HG03521 (cell line): ENCODE results near the gene SLC25A39.

Source experiments
- ATAC-seq: cut with Tn5 transposase; IDR thresholded peaks from one replicate; pipeline ENCODE4 v1.9.1; 2021; ENCODE audit warnings: mild to moderate bottlenecking, moderate library complexity; ENCODE audit not compliant: unreplicated experiment

Gene SLC25A39

GRCh38 chr17:44314869-44315661, 9.6 kb downstream of the SLC25A39 start:
- no peak for ATAC-seq

- no peak for ATAC-seq
These were observed 10.1 kb downstream of the SLC25A39 start for GRCh38 chr17:44314524-44314868.

- no peak for ATAC-seq
These were observed 10.6 kb downstream of the SLC25A39 start for GRCh38 chr17:44314031-44314430.

- ATAC-seq, result no peak
These were observed 12.1 kb downstream of the SLC25A39 start for GRCh38 chr17:44312396-44313104.

GRCh38 chr17:44311562-44312181, 13.0 kb downstream of the SLC25A39 start:
- ATAC-seq, result no peak

- no peak for ATAC-seq
These were observed 13.8 kb downstream of the SLC25A39 start for GRCh38 chr17:44310609-44311376.

- ATAC-seq, result no peak
These were observed 14.4 kb downstream of the SLC25A39 start for GRCh38 chr17:44310188-44310587.

- no peak for ATAC-seq
These were observed 15.2 kb downstream of the SLC25A39 start for GRCh38 chr17:44309472-44309871.

- ATAC-seq, result no peak
These were observed 15.8 kb downstream of the SLC25A39 start for GRCh38 chr17:44308865-44309264.

DNA sequence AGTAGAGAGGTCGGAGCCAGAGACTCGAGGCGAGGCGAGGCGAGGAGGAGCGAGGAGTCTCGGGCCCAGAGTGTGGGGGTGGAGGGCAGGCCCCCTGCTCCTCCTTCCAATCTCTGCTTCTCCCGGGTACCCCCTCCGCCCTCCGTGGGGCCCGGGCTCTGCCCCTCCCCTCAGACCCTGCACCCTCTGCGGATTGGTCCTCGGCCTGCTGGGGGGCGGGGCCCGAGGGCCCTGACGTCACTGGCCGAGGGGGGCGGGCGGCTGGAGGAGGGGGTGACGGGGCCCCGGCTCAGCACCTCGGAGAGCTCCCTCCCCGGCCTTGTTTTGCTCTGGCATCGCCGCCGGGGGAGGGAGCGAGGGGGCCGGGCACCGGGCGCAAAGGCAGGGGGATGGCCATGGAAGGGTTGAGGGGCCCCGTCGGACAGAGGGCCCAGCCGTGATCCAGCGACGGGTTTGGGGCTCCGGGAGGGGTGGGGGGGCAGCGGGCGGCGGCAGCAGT, 16.3 kb downstream of the SLC25A39 start, which contains the start of gene RUNDC3A:
RUNDC3A (plus strand) TSS at position 282 of the 499 bp plus-strand sequence. CDS start 232 bp downstream, outside the sequence.
- ATAC-seq, result no peak

DNA sequence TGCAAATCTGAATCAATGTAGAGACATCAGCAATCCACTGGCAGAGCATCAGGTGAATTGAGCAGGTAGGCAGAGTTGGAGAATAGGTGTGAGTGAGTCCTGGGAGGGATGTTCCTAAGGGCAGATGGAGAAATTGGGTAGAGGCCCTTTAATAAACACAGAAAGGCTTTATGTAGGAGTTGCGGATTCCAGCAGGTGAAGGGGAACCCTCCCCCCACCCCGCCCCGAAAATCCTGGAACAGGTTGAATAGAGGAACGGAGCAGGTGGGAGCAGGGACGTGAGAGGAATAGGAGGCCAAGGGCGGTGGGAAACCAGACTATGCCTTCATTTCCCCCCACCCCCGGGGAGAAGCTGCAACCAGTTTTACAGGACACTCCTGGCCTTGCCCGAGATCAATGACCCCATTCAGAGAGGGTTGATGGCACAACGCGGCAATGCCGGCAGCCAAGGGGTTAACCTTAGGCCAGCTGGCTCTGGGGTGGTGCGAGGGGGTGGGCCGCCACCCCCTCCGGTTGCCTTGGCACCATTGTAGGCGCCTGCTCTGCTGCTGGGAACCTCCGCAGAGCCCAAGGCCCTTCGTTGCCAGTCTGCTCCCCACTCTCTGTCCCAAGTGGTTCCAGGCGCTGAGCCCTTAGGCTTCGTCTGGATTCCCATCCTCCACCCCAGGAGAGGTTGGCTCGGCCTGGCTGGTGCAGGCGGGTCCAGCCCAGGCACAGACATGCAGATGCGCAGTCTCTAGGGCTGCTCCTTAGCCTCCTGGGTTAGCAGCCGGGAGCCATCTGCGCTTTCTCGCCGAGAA, 17.0 kb downstream of the SLC25A39 start:
- ATAC-seq, result no peak

- no peak for ATAC-seq
These were observed 20.0 kb downstream of the SLC25A39 start for GRCh38 chr17:44304651-44305050.

DNA sequence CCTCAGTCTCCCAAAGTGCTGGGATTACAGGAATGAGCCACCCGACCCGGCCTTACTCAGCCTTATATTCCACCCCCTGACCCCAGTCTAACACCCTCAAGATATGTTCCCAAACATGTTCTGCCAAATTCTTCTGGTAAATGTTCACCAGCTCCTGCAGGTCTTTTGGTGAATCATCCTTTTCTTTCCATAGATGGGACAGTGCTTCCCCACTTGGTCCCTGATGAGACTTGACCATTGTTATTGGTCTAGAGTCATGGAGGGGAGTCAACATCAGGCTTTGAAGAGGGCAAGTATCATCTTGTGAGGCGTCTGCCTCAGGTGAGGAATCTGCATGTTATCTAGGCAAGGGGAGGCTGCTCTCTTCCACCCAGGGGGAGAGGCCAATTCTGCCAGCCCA, 26.6 kb downstream of the SLC25A39 start:
- ATAC-seq, result no peak

DNA sequence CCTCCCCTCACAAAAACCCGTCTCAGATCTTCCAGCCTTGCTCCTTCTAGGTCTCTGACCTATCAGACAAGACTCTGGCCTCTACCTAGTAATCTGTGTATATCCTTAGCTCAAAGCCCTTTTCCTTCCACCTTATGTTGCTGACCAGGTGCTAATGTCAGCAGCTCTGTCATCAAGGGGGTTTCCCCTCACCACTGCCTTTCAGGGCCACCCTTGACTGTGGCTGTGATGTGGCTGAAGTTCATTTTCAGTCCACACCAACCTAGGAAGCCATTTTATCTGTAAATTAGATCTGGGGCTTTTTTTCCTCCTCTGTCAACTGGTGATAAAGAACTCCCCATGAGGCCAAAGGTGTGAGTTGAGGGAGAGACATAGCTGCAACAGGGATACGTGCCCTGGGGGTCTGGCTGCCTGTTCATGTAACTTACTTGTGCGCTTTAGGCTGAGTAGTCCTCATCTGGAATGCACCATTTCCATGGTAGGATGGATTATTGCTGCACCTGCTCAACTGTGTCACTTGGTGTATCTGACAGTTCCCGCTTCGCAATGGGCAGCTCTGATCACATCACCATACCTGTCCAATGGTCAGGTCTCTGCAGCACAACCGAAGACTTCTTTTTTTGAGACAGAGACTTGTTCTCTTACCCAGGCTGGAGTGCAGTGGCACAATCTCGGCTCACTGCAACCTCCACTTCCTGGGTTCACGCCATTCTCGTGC, 31.0 kb downstream of the SLC25A39 start:
- no peak for ATAC-seq

- ATAC-seq, result no peak
These were observed 37.0 kb downstream of the SLC25A39 start for GRCh38 chr17:44287651-44288050.

DNA sequence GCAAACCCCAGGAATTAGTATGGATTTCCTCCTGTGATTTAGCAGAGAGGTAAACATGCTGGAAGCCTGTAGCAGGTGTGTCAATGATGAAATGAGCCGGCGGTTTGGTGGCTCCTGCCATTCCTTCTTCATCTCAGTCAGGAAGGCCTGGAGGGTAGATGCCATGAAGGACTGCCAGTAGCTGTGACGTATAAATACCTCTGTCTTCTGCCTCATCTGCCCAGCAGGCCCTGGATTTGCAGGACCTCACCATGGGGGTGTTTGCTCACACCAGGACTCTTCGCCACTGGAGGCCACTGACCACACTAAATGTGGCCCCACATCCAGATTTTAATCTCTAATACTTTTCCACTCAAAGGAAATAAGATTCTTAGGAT, 40.6 kb downstream of the SLC25A39 start:
- no peak for ATAC-seq

DNA sequence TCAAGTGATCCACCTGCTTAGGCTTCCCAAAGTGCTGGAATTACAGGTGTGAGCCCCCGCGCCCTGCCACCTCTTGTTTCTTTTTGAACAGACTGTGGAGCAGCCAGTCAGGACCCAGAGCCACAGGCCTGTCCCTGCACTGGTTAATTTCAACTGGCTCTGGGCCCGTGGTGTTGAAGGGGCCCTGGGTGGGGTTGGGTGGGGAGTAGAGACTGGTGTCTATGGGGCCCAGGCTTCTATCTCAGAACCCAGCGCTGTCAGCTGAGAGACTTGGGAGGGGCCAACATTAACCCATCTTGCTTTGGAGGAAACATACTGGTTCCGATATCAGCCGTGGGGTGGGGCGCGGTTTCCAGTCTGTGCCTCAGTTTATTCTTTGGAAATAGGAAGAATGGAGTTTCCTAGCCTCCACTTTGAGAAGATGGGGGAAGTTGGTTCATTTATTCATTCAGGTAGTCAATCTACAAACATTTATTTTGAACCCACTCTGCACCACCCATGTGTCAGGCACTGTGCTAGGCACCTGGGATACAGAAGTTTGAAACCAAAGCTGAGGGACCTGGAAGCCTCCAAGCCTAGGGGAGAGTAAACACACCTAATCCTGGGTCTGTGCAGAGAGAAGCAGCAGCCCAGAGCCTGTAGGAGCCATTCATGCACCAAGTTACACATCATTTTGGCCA, 41.1 kb downstream of the SLC25A39 start:
- ATAC-seq, result no peak

GRCh38 chr17:44282264-44282663, 42.4 kb downstream of the SLC25A39 start:
- ATAC-seq, result no peak

DNA sequence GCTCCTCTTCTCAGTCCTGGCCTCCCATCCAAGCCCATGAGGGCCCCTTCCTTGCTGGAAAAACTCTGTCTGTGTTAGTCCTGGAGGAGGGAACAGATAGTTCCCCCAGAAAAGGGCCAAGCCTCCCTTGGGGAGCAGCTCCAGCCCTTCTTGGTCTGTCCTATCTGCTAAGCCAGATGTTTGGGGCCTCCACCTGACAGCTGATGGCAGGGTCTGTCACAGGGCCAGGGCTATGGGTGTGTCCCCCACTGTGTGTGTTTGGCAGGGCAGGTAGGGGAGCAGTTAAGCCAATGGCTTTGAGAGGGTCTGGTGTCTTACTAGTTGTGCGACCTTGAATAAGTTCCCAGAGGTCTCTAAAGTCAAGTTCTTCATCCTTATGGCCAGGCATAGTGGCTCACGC, 43.1 kb downstream of the SLC25A39 start:
- ATAC-seq, result no peak
